Stimulated activated CD4-positive, alpha-beta T cell treated with anti-CD3 and anti-CD28 coated beads, Interleukin-1b, Interleukin-23, amount 100 ng/mL, for 24 hours (primary cell): ENCODE results near the gene APEX2.
"Not testable (repeated sequence)": the region's sequence is repeated elsewhere in the genome, so short reads cannot be mapped to it uniquely, and the experiment has no call there.

Experiments
- DNase-seq, 4 experiments: peaks; one replicate each; pipeline ENCODE4 v3.0.0-alpha.2; 2020; ENCODE audit warnings: low read depth in 4 of 4, low spot score in 1 of 4

The APEX2 gene

DNA sequence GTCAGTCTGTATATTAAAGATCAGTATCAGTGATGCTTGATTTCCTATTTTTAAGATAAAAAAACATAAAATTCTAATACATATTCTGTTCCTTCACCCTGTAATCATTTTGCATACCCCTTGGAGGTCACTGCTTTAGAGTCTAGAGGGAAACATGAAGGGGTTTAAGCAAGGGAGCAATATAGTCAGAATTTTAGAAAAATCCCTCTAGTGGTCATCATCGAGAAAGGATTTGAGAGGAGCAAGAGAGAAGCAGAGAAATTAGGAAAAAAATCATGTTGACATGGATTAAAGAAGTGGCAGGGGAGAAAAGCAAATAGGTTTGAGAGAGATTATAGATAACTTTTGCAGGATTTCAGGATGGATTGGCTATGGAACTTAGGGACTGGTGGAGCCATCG, 11.1 kb downstream of the APEX2 start:
- DNase-seq: no peak

DNA sequence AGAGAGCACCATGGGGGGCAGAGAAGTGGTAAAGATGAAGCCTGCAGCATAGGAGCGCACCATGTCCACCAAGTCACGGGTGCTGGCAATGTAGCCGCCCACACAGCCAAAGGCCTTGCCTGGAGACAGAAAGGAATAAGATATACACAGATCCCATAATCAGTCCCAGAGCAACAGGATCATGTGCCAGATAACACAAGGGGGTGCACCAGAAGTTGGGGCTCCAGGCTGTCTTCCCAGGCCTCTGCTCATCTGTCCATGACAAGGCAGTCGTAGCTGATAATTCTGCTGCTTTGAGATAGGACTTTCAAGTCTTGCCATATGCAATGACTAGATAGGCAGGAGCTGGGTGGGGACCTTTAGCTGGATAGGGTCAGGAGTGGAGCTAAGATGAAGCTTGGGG, 14.7 kb downstream of the APEX2 start:
- DNase-seq: no peak

- no peak for DNase-seq
Observed at GRCh38 chrX:55026143-55026542, 26.0 kb downstream of the APEX2 start.

GRCh38 chrX:55026840-55027239, 26.7 kb downstream of the APEX2 start:
- DNase-seq: no peak

- DNase-seq: no peak
Observed at GRCh38 chrX:55028040-55028439, 27.9 kb downstream of the APEX2 start.

DNA sequence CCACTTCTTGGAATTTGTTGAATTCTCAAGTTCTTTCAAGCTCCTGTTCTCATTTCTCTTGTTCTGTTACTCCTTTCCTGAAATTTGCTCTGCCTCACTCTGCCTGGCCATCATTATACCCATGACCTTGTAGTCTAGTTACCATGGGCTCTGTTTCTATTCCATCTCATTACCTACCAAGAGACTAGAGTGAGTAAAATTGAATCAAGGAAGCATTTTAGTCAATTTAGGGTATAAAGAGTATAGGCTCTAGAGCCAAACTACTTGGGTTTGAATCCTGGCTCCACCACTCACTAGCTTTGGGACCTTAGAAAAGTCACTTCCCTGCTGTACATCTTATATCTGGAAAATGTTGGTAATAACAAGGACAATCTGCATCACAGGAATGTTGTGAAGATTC, 28.4 kb downstream of the APEX2 start:
- no peak for DNase-seq

GRCh38 chrX:55029291-55029690, 29.1 kb downstream of the APEX2 start:
- no peak for DNase-seq

DNA sequence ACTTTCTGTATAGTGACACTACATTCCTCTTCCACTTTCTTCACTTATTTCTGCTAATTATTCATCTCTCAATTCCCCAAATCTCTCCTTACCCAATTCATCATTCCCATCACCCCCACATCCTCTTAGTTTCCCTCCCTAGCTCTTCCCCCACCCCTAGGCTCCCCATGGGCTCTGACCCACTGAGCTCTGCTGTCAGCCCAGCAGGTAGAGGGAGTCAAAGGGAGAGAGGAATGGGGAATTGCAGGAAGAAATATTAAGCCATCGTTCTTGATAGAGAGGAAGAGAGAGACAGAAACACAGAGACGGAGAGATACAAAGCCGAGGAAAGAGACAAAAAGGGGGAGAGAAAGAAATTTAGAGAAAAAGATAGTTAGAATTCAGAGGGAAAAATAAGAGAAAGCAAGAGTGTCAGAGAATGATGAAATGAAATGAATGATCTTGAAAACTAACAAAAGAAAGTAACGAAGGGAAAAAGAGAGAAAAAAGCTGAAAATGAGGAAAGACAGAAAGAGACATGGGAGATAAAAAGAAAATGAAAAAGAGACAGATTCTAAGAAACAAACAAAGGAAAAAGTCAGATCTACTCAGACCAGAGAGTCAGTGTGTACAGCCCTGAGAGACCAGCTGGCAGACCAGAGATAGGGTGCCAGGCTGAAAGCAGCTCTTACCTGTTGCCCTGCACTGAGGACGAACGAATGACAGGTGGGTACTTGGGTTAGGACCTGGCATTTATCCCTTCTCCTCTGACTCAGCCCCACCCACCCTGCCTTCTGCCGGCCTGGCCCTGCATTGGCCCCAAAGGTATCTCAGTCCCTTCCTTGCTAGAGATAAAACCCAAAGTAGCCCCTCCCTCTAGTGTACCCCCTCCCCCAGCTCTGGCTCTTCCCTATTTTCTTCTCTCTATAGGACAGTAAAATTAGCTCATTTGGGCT, 30.4 kb downstream of the APEX2 start, which contains the start of gene ALAS2:
Gene ALAS2, minus strand, starts transcription at position 707 of the 935 bp plus-strand sequence. CDS start 4,977 bp downstream, outside the sequence.
- no peak for DNase-seq

- no peak for DNase-seq
Observed at GRCh38 chrX:55033429-55033828, 33.3 kb downstream of the APEX2 start.

DNA sequence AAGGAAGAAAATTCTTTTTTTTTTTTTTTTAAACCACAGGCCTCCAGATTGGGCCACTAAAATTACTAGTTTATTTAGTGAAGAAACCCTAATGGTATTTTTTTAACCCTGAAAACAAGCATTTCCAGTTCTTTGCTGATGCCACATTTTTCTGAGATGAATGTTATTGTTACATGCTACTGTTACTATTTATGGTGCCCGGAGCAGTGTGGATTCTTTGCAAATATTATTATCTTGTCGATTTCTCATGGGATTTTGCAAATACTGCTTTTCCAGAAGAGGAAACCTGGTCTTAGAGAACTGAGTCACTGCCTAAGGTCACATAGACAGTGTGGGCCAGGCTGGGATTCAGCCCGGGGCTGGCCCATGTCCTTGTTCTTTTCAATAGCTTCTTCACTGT, 39.3 kb downstream of the APEX2 start:
- no peak for DNase-seq

DNA sequence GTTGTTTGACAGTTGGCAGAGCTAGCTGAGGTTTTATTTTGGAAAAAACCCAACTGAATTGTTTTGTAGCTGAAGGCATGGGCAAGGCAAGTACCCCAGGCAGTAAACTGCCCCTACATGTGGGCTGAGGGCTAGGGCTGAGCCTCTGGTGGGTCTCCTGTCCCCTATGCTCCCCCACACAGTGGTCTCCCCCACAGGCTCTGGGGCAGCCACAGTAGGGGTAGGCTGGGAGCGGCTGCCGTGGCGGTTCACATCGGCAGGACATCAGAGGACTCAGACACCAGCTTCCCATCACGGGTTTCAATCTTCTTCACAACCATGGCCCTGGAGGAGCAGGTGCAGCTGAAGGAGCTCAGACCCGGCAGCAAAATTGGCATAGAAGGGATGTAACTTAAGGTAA, 41.4 kb downstream of the APEX2 start:
- DNase-seq: no peak

DNA sequence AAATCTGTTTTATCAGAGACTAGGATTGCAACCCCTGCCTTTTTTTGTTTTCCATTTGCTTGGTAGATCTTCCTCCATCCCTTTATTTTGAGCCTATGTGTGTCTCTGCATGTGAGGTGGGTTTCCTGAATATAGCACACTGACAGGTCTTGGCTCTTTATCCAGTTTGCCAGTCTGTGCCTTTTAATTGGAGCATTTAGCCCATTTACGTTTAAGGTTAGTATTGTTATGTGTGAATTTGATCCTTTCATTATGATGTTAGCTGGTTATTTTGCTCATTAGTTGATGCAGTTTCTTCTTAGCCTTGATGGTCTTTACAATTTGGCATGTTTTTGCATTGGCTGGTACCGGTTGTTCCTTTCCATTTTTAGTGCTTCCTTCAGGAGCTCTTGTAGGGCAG, 50.4 kb downstream of the APEX2 start:
- DNase-seq: not testable (repeated sequence)

GRCh38 chrX:55056820-55057674, 56.9 kb downstream of the APEX2 start:
- DNase-seq: no peak

GRCh38 chrX:55057675-55058249, 57.6 kb downstream of the APEX2 start:
- DNase-seq: peak in 1 of 4 experiments; percentile 7
